HG03039 (cell line): ENCODE data around the gene GMPR.
A peak's percentile ranks its signal among the peaks of the same experiment; 100 is the strongest.

Experiments used
- ATAC-seq: cut with Tn5 transposase; IDR thresholded peaks from one replicate; pipeline ENCODE4 v1.9.1; 2021; ENCODE audit warnings: mild to moderate bottlenecking, moderate library complexity; ENCODE audit not compliant: unreplicated experiment

The GMPR gene

DNA sequence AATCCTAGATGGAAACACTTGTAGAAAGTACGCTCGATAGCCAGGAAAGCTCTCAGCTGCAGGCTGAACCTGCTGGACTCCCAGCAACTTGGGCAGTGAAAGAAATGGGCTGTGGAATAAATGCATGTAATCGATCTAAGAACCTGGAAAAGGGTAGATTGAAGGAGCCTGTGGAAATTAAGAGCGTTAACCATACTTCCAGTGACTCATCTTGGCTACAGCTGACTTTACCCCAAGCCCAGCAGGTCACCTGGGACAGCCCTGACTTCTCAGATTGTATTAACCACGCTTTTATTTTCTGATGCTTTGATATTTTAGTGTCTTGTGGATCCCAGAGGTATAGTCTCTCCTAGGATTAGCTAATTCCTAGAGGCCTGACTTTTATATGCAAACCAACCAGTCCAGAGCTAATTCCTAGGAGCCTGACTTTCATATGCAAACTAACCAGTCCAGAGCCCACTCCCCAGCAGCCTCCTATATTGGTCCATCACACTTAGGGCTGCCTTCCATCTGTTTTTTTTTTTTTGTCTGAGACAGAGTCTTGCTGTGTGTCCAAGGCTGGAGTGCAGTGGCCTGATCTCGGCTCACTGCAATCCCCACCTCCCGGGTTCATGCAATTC is 86.3 kb downstream of the GMPR start:
- no peak for ATAC-seq

DNA sequence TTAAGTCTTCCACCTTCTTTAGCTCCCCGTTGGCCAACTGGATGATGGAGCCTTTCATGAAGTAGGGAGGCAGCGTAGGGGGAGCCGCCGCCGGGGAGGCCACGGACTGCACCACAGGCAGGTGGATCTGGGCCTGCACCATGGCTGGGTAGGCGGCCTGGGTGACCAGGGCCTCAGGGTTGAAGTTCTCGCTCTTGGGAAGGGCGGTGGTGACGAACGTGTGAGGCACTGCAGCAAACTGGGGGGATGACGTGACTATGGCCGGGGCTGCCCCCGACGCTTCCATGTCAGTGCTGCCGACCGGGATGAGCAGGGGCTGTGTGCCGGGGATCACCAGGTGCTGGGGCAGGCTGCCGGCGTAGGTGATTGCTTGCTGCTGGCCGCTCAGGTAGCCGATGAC is 88.1 kb downstream of the GMPR start:
- no peak for ATAC-seq

DNA sequence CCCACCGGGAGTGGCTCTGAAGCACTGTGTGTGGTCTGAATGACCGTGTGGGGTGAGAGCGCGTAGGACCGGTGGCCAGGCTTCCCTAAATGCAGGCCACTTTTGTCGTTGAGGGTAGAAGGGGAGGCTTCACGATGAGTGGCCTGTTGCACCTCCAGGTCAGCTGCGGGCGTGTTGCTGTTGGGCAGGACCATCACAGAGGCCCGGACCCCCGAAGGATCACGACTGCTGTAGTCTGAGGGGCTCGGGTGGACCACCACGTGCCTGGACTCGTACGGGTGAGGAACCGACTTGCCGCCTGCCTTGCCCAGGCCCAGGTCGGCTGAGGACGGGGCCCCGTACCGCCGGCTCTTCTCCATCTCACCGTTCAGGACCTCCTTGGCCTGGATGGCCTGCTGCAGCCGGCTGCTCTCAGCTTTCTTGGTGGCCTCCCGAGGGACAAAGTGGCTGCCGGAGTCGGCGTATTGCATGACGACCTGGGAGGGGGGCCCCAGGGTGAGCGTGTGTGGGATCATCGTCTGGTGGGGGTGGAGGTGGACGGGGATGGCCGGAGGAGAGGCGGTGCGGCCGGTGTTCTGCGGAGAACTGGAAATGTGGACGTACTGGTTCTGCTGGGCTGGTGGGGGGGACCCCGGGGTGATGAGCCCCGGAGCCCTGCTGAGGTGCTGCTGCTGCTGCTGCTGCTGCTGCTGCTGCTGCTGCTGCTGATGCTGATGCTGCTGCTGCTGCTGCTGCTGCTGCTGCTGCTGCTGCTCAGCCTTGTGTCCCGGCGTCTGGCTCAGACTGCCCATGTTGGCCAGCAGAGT is 88.8 kb downstream of the GMPR start:
- no peak for ATAC-seq

DNA sequence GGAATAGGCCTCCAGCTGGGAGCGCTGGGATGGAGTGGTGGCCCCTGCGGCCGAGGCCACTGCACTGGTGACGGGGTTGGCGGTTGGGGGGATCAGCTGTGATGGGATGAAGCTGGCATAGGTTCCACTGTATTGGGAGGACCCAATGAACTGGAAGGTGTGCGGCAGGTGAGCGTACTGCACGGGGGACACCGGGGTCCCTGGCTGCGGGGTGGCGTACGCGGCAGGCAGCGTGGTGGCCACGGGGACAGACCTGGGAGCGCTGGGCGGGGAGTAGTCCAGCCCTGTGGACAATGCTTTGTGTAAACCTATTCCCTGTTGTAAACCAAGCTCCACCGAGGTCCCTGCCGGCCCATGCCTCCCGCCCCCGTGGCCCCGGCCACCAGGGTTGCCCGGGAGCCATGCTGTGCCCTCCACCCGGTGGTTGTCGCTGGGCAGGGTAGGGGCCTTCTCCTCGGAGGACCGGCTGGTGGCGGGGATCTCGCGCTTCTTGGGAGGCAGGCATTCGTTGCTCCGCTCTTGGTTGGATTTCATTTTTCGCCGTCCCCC is 89.5 kb downstream of the GMPR start:
- no peak for ATAC-seq

DNA sequence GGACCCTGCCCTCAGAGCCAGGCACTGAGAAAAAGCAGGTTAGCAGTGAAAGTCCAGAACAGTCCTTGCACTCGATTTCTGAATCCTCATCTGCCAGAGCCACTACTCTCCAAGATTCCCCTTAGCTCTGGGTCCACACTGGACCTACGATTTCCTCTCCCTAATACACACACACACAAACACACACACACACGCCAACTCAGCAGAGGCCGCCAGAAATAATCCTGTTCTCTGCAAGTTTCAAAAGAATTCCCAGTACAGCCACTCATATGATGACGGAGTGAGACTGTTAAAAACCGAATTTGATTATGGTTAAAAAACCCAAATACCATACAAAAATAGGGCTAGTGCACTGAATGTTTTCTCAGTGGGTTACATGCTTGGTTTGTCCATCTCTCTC is 90.8 kb downstream of the GMPR start:
- ATAC-seq, result no peak

DNA sequence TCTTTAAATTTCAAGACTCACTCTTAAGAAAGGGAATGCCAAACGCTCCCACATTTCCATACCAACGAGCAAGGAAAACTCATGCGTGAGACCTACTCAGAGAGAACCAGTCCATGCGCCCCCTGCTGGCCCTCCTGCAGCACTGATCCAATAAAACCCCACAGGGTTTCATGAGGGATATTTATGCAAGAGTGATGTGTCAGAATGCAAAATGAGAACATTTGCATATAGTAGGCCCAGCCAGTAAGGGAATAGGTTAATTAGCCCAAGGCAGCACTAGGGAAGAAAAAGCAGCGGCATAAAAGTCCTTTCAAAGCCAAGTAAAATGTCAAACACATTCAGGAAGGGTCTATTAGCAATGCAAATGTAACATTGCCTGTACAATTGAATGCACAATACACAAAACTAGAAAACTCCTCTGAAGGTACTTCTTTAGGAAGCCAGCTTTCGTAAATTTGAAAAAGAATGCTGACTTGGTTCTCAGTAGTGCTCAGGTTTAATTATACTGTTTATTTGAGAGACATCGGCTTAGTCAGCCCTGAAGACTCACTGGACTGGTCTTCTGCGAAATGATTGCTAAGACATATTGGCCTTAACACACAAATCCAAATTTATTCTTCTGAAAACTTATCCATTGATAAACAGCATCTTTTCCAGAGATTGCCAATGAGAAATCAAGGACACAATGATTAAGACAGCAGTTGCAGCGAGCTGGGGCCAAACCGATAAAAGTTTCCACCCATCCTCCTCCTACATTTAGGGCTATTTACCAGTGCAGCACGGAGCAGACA is 93.2 kb downstream of the GMPR start:
- ATAC-seq, result peak; percentile 48

DNA sequence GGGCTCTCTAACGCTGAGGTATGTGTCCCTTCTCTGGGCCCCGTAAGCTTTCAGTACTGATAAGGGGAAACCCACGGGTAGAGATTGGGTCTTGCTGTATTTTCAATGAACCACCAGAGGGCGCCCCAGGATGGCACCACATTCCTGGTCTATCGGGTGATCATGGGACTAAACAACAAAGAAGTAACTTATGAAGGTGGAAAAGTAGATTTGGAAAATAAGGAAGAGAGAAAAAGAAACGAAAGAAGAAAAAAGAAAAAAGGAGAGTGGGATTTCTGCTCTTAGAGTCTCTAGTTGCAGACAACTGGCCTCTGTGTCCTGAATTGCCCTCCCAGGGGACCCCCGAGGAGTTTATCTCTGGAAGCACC is 93.8 kb downstream of the GMPR start:
- ATAC-seq, result peak; percentile 80

DNA sequence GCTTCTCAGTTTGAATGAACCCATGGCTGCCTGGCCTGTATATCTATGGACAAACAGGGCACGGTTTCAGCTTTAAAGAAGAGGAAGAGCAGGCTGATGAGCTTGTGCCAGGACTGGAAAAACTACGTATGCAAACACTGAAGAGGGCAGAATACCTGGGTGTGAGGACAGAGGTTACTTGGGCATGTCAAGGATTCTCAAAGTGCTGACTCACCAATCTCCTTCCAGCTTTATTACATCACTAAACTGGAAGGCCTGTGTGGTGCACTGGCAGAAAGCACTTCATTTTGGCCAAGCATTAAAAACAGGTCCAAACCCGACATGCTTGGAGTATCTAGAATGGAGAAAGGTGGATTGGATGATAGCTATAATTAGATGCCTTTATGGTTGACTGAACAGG is 95.2 kb downstream of the GMPR start:
- ATAC-seq, result no peak

DNA sequence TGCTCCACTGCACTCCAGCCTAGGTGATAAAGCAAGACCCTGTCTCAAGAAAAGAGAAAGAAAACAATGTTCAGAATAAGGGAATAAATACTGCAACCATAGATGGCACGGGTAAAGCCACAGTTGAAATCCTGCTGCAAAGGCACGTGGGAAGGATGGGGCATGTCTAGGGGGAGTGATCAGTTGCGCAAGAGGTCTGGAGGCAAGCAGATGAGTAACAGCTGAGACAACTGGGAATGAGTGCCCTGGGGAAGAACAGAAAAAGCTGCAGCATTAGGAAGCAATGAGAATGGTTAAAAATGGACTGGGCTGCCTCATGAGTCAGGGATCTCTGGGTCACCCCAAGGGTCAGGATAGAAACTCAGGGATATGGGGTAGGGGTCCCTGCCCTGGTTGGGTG is 96.3 kb downstream of the GMPR start:
- ATAC-seq, result no peak

DNA sequence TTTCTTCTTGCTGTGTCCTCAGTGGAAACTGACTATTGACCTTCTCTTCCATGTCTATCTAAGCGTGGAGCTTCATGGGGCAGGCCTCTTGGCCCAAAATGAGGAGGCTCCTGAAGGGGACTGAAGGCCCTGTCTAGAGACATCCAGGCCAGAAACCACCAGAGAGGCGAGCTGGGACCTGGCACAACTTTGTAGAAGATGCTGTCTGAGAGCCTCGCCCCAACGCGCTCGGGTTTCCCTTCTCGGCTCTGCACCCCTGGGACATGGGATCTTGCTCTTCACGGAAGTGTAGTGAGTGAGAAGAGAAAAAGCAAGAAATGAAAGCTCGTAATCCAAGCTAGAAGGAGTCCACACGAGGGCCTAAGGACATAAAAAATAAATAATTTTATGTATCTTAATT is 96.8 kb downstream of the GMPR start:
- ATAC-seq, result no peak

DNA sequence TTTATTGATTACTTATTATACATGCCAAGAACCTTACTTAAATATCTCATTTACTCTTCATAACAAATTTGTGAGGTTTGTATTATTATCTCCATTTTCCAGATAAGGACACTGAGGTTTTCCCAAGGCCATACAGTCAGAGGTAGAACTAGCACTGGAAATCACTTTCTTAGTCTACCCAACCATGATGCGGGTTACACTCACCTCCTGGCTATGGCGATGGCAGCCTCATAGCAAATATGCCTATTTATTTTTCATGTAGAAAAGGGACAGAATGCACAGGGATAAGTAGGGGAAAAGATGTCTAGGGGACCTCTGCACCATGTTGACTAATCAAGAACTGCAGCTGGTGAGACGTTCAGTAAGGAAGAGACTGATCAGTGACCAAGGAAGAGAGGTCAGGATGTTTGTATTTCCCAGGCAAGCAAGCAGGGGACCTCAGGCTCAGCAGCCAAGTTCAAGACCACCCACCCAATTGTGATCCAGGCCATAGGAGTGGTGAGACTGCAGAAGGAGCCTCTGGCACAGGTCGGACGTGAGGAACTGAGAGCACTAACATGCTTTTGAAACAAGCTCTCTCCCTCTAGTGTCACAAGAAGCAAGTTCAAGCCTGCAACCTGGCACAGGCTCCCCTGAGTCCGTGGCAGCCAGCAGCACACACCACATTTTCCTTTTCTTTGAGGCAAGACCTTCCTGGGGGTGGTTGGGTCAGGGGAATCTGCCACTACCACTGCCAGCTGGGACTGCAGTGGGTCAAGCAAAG is 97.8 kb downstream of the GMPR start:
- ATAC-seq, result no peak

DNA sequence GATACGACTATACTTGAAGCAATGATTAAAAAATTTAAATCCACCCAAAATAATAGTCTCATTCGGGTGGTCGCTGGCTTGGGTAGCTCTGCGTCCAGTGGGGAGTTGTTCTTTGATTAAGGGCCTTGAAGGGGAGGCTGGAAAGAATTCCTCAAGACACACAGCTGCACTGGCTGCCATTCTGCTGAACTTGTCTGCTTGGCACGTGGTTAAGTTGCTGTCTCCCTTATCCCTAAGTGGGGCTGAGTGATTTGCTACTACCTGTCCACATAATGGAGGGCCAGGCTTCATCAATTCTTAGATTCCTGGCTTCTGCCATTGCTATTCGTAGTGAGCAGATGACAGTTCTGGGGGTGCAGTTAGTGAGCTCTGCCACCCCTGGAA is 98.5 kb downstream of the GMPR start:
- no peak for ATAC-seq

DNA sequence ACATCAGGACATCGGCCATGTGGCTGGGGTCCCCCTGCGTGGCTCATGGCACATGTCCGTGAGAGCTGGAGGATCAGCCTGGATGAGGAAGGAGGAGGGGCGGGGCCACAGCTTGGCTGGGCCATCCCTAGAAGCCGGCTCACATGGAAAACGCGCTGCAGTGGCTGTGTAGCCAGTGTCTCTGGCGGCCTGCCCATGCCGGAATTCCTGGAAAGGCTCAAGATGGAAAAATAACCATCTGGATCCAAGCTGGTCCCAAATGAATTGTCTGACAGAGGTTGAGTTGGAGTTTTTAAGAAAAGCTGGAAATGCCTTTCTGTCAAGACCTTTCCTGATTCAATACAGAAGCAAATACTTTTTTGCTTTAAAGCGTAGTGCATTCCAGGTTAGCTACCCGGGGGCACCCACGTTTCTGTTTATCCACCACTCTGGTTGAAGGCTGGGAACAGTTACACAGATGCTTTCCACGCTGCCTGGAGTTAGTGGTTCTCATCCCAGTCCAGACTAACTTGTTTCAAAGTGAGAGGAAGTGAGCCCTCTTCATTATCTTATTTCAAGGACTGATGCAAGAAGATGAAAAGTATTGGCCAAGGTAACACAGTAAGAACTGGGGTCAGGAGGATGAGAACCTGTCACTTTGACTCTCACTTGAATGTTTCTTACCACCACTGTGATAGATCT is 99.0 kb downstream of the GMPR start:
- ATAC-seq, result no peak

DNA sequence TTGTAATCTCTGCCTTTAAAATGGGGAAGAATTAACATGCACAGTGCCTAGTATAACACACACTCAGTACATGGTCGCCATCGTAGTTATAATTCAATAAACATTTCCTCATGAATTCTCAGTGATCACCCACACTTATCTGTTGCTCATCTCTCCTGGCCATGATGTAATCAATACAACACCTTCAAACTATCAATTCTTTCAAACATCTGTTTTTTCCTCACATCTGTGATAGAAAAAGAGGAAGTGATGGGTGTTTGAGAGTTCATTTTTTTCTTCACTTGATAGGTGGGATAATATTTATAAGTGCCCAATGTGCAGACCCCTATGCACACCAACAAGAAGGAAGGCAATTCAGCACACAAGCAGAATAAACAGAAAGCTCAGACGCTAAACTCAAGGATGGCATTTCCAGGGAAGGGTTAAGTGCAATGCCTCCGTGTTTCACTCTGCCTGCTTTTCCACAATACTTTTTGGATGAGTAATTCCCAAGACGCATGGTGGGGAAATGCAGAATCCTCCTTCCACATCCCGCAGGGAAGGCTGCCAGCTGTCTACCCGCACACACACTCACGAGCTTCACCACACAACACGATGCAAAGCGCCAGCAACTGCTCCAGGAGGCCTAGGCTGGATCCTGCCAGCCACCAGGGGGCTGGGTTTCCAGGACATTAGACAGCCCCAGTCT is 100.3 kb downstream of the GMPR start:
- no peak for ATAC-seq

DNA sequence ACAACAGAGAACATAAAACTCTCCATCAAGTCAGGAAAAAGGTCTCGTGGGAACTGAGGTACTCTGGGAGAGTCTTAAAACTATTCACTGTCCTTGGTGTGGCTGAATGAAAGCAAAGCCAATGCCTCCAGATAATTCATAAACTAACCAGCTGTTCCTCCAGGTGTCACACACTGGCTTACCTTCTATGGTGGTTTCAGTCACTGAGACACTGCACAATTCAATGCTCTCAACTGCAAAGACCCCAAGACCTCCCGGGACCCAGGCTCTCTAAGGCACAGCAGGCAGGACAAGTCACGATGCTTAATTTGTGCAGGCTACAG is 100.8 kb downstream of the GMPR start:
- no peak for ATAC-seq

DNA sequence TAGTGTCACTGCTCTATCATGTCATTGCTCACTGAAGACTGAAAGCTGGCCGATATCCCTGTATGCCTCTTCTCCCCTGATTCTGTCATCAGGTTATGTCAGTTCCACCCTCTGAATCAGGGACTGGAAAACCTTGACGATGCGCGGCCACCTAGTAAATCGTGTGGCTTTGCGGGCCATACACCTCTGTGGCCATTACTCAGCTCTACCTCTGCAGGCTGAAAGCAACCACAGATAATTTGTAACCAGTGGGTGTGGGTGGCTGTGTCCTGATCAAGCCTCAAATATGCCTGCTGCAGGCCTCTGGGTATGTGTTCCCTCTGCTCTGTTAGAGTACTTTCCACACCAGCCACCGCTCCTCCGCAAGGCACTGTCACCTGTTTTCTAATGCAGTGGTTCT is 105.2 kb downstream of the GMPR start:
- ATAC-seq, result no peak

DNA sequence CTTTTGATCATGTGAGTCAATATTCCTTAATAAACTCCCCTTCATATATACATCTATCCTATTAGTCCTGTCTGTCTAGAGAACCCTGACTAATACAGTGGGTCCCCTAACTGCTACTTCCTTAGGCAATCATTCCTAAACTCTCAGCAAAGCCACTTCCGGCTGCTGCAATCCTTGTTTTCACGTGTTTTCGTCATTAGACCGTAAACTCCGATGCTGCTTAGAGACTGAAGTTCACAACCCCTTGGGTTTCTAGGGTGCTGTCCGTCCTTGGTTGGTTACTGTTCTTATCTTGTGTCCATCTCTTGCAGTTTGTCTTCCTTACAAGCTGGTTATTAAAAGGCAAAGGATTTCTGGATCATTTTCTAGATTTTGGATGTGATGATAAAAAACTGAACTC is 106.4 kb downstream of the GMPR start:
- no peak for ATAC-seq
